Fibroblast of mammary gland (primary cell): ENCODE data around the gene COL16A1.

Source experiments
- DNase-seq: peaks from one replicate; pipeline ENCODE4 v3.0.0-alpha.2; 2010; ENCODE audit warnings: low read depth
- H3K4me3 ChIP-seq: 2 replicates; pipeline ENCODE4 v1.5.1; 2011; ENCODE audit warnings: low read depth, mild to moderate bottlenecking, low read length, moderate library complexity; ENCODE audit not compliant: control insufficient read depth
- TF ChIP-seq, protein P1 (sequence below): conservative IDR thresholded peaks from 2 replicates; pipeline ENCODE4 v1.5.1; 2011; ENCODE audit warnings: low read depth, low read length, inconsistent platforms; ENCODE audit not compliant: control insufficient read depth, insufficient read depth

COL16A1 gene

GRCh38 chr1:31694964-31695313 is 8.9 kb downstream of the COL16A1 start:
- DNase-seq: no peak
- TF ChIP-seq, protein P1, sequence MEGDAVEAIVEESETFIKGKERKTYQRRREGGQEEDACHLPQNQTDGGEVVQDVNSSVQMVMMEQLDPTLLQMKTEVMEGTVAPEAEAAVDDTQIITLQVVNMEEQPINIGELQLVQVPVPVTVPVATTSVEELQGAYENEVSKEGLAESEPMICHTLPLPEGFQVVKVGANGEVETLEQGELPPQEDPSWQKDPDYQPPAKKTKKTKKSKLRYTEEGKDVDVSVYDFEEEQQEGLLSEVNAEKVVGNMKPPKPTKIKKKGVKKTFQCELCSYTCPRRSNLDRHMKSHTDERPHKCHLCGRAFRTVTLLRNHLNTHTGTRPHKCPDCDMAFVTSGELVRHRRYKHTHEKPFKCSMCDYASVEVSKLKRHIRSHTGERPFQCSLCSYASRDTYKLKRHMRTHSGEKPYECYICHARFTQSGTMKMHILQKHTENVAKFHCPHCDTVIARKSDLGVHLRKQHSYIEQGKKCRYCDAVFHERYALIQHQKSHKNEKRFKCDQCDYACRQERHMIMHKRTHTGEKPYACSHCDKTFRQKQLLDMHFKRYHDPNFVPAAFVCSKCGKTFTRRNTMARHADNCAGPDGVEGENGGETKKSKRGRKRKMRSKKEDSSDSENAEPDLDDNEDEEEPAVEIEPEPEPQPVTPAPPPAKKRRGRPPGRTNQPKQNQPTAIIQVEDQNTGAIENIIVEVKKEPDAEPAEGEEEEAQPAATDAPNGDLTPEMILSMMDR: no peak
- no peak overlapping the region for H3K4me3 ChIP-seq

DNA sequence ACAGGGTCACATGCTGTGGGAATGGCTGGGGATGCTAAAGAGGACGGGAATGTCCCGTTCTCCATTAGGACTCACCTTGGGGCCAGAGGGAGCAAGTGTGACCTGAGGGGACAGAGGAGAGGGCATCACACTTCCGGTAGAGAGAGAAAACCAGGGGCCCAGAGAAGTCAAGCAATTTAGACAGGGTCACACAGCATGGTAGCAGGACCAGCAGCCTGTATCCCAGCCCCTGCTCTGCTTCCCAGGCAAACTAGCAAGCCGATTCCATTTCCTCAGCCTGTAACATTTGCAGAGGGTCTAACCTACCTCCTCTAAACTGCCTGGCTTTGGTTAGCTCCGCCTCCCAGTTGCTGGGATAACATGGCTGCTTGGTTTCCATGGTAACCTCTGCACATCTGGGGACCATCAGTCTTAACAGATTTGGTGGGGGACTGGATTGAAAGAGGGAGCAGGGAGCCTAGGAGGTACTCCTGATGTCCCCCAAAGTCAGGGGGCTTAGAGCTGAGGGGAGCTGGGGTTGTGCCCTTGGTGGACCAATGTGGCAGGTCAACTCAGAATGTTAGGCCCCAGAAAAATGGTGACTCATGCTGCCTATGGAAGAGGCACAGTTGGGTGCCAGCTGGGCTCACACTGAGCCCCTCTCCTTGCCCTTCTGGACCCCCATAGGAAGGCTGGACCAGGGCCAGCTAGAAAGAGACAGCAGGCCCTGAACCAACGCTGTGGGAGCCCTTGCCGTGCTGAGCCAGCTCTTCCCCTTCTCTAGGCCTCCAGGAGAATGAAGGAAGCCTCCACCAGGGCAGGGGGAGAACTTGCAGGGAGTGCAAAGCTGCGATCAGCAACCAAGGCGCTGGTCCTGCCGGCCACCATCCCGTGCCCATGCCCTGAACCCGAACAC is 9.5 kb downstream of the COL16A1 start:
- DNase-seq: no peak
- TF ChIP-seq, protein P1: no peak
- no peak overlapping the region for H3K4me3 ChIP-seq

DNA sequence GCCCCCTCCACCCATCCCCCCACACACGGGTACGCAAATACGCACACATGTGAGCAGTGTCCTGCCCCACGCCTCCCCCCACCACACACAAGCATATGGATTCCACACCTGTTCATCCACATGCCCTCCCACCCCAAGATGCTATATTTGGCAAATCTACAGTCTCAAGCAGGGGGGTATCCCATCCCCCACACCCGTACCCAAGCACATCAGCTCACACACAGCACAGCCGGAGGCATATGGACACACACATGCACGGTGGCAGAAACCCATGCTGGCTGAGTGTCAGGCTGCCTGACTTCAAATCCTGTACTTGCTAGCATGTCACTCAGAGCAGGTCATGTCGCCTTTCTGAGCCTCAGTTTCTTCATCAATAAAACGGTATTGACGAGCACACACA is 10.6 kb downstream of the COL16A1 start:
- H3K4me3 ChIP-seq: no peak overlapping the region
- DNase-seq: no peak
- TF ChIP-seq, protein P1: no peak

DNA sequence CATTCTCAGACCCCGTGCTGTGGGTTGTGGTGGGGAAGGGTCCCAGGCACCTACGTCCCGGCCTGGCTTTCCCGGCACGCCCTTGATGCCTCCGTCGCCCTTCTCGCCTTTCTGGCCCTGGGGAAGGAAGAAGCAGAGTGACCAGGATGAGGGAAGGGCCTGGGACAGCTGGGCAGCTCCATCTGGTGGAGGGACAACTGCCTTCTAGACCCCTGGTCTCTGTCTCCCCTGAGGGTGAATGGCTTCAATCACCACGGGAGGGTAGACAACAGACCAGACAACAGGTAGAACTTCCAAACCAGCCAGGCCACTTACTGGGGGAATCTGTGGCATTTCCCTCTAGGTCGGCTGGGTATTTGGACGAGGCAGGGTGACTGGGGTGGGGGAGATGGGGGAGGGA is 11.9 kb downstream of the COL16A1 start:
- H3K4me3 ChIP-seq: no peak overlapping the region
- no peak for DNase-seq
- TF ChIP-seq, protein P1: no peak

GRCh38 chr1:31691446-31691845 is 12.4 kb downstream of the COL16A1 start:
- TF ChIP-seq, protein P1: no peak
- no peak overlapping the region for H3K4me3 ChIP-seq
- DNase-seq: no peak

DNA sequence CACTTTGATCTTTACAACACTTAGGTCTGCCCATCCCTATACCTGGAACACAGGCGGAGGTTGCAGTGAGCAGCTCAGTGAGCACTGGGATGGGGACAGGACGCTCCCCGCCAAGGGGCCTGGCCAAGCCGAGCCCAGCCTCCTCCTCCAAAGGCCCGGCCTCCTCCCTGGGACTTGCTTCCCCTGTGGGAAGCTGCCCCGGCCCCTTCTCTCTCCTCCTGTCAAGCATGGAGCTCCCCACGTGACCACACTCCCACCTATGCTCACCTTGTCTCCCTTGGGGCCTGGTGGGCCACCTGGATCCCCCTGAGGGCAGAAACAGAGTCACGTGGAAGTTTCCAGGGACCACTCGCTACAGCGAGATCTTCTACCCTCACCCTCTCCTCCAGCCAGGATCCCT is 12.9 kb downstream of the COL16A1 start:
- DNase-seq: no peak
- no peak overlapping the region for H3K4me3 ChIP-seq
- TF ChIP-seq, protein P1: no peak

DNA sequence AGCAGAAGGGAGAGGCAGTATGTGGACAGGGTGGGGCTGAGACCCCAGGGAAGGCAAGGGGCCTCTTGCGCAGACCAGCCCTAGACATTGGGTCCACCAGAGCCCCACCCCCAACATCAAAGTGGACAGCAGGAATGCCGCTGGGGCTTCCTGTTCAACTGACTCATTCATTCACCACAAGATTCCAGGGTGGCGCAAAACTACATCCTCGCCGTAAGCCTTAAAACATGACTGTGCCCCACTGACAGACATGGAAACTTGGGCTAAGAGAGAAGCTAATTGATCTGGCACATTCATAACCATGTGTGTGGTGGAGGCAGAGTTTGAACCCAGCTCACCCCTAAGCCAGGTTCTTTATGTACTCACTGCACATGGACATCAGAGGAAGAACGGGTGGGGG is 14.0 kb downstream of the COL16A1 start:
- peak; percentile 95 for DNase-seq
- H3K4me3 ChIP-seq: no peak overlapping the region
- TF ChIP-seq, protein P1: no peak
